Activated CD4-positive, alpha-beta T cell treated with anti-CD3 and anti-CD28 coated beads, Interleukin-2, amount 50 U/mL, for 48 hours (primary cell): ENCODE results near the gene C22orf23.
"Not testable (repeated sequence)": the region's sequence is repeated elsewhere in the genome, so short reads cannot be mapped to it uniquely, and the experiment has no call there.

Experiments used
- DNase-seq, 2 experiments: peaks; one replicate each; pipeline ENCODE4 v3.0.0-alpha.2; 2020

C22orf23 gene

GRCh38 chr22:37982151-37982785 is 28.9 kb upstream of the C22orf23 start:
- DNase-seq = no peak

GRCh38 chr22:37981282-37982011 is 28.0 kb upstream of the C22orf23 start:
- DNase-seq = no peak

GRCh38 chr22:37979782-37980181 is 26.4 kb upstream of the C22orf23 start:
- DNase-seq = no peak

GRCh38 chr22:37976547-37976946 is 23.1 kb upstream of the C22orf23 start:
- no peak for DNase-seq

- not testable (repeated sequence) for DNase-seq
These were observed 22.6 kb upstream of the C22orf23 start for GRCh38 chr22:37976022-37976421.

- DNase-seq = no peak
These were observed 21.8 kb upstream of the C22orf23 start for GRCh38 chr22:37975153-37975552.

- no peak for DNase-seq
These were observed 20.1 kb upstream of the C22orf23 start for GRCh38 chr22:37973271-37974170.

- DNase-seq = no peak
These were observed 19.1 kb upstream of the C22orf23 start for GRCh38 chr22:37972527-37972926.

GRCh38 chr22:37971475-37972434 is 18.4 kb upstream of the C22orf23 start:
- DNase-seq = no peak

GRCh38 chr22:37970864-37971263 is 17.5 kb upstream of the C22orf23 start:
- DNase-seq = no peak

- DNase-seq = no peak
These were observed 15.3 kb upstream of the C22orf23 start for GRCh38 chr22:37968452-37969251.

- no peak for DNase-seq
These were observed 14.4 kb upstream of the C22orf23 start for GRCh38 chr22:37967637-37968451.

- no peak for DNase-seq
These were observed 13.7 kb upstream of the C22orf23 start for GRCh38 chr22:37967147-37967546.

GRCh38 chr22:37965940-37966664 is 12.7 kb upstream of the C22orf23 start:
- DNase-seq = no peak

- DNase-seq = no peak
These were observed 7.7 kb upstream of the C22orf23 start for GRCh38 chr22:37961062-37961461.

- DNase-seq = no peak
These were observed 5.9 kb upstream of the C22orf23 start for GRCh38 chr22:37959231-37959825.

- DNase-seq = no peak
These were observed 3.8 kb upstream of the C22orf23 start for GRCh38 chr22:37957232-37957631.

- DNase-seq = not testable (repeated sequence)
These were observed 2.5 kb upstream of the C22orf23 start for GRCh38 chr22:37955825-37956397.

- no peak for DNase-seq
These were observed 1.3 kb upstream of the C22orf23 start for GRCh38 chr22:37954686-37955085.
